Astrocyte of the hippocampus (primary cell): ENCODE data around the gene DGKG.

Experiments
- DNase-seq: peaks from one replicate; pipeline ENCODE4 v3.0.0; 2011; ENCODE audit warnings: low read depth, low spot score

DGKG gene

DNA sequence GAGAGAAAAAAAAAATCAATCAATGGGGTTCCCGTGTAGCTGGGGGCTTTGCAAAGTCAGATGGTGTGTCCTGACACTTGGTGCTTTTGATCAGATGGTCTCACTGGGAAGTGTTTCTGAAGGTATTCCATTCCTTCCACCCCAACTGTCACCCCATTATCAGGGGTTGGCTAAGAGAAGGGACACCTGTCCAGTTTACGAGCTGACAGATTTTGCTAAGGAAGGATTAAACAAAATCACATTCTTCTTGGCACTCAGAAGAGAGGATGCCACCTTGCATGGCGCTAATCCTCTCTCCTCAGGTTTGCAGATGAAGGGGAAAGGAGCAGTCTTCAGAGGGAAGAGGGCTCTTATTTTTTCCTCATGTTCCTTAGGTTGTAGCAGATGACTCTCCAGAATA lies 149.4 kb downstream of the DGKG start:
- no peak for DNase-seq

DNA sequence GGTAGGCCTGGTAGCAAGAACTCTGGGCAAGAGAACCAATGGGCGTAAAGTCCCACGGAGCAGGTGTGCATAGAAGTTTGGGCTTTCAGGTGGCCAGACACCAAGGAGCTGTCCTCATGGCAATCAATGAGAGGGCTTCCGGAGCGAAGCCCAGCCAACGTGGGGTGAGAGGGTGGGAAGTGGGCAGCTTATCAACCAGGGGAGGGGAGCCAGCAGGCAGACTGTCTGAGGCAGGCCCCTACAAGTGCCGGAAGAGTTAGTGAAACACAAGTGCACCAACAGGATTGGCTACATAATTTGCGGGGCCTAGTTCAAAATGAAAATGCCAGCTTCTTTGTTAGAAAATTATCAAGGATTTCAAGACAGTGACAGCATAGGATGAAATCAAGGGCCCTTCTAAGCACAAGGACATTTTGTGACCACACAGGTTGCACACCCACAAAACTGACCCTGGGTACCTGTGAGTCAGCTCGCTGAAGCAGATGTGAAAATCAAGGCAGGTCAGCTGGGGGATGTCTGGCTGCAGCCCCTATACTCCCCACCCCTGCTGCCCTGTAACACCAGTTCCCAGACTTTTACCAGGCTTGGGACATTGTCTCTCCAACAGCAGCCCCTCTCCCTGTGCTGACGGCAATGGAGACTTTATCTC lies 151.1 kb downstream of the DGKG start:
- no peak for DNase-seq

DNA sequence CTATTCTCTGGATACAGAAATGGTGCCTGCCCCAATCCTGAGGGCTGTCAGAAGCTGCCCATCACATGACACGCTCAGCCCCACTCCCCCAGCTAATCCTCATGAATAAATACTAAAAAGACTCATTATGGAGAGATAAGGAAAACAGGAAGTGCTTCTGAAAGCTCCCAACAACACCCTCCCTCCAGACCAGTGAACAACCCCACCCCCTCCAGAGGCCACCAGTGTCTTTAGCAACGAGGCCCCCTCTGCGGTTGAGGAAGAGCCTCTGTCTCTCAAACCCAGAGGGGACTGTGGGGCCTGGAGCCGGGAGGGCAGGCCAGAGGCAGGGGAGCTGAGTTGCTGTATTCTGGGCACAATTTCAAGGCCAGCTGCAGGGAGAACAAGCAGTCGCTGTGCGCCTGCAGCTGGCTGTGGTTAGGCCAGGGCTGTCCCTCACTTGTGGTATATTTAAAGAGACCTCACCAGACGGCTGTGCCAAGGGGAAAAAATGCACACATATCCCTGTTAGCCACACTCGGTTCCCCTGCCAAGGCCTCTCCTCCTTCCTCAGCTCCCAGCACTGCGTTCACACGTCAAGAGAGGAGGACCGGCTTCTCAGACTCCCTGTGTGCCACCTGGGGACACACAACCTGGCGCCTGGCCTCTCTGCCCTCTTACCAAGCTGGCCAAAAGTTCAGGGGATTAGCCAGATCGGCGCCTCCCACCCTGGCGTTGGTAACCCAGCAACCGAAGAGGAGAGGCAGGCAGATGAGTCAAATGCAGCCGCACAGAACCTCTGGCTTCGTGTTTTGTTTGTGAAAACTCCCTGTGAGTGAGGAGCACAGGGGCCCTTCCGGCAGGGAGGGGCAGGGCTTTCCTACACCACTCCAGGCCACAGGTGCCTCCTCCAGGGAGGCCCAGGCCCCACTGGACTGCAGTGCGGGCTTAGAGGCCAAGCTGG lies 152.0 kb downstream of the DGKG start:
- peak; percentile 89 for DNase-seq

DNA sequence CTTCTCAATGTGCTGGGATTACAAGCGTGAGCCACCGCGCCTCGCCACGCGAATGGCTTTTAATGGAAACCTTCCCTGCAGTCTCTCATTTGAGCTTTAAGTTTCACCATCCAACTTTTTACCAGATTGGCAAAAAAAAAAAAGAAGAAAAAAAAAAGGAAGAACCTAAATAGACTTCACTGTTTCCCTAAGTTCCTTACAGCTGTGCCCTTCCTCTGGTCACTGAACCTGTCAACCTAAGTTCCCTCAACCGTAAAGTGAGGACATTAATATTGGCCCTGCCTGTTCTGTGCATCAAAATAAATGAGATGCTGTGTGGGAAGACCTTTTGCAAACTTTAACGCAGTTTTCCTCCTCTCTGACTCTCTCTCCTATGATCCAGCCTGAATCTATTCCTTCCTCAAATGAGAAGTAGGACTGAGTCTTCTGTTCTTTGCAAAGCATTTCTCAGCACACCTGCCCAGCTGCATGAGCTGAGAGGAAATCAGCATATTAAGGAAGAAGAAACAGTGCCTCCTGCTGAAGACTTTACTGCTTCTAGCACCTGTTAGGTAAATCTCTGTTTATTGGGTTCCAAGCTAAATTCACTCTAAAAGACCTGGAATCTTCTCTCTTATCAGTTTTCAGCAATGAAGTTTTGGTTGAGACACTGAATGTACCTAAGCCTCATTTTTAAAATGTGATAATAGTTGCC lies 153.6 kb downstream of the DGKG start:
- DNase-seq, result no peak

- DNase-seq, result no peak
These were observed 154.5 kb downstream of the DGKG start for GRCh38 chr3:186207515-186207914.

GRCh38 chr3:186200726-186201125 lies 161.3 kb downstream of the DGKG start:
- peak; percentile 15 for DNase-seq

DNA sequence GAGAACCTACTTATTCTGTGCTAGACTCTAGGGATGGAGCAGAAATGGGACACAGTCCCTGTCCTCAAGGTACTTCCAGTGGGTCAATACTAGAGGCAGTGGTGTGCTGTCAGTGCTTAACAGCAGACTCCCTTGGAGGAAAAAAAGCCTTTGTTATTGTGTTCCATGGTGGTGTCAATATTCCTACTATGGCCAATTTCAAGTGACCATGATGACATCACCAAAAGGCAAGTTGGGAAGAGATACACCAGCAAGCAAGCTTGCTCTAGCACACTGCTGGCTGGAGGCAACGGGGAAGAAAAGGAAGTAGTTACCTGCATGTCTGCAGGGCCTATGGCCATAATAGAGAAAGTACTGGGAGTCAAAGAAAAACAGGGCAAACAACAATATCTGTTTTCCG lies 163.6 kb downstream of the DGKG start:
- no peak for DNase-seq

GRCh38 chr3:186194451-186194811 lies 167.6 kb downstream of the DGKG start:
- no peak for DNase-seq

- peak; percentile 66 for DNase-seq
These were observed 168.2 kb downstream of the DGKG start for GRCh38 chr3:186193534-186194450.

- DNase-seq, result no peak
These were observed 169.2 kb downstream of the DGKG start for GRCh38 chr3:186192823-186193222.

DNA sequence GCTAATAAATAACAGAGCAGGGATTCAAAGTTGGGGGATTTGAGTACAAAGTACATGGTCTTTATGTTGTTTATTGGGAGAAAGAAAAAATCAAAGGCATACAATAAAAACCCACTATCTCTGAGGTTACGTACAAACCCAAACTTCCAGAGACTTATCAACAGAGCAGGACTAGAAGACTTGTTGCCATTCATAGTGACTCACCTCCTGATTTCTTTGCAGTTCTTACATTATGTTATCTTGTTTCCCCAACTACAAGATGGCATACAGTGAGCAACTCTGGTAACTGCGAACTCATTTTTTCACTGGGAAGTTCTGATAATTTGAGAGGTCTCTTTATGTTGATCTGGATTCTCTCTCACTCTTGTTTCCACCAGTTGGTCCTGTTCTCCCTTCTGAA lies 172.5 kb downstream of the DGKG start:
- DNase-seq, result no peak

- DNase-seq, result no peak
These were observed 174.4 kb downstream of the DGKG start for GRCh38 chr3:186187401-186188275.

GRCh38 chr3:186185194-186185787 lies 176.7 kb downstream of the DGKG start:
- no peak for DNase-seq

DNA sequence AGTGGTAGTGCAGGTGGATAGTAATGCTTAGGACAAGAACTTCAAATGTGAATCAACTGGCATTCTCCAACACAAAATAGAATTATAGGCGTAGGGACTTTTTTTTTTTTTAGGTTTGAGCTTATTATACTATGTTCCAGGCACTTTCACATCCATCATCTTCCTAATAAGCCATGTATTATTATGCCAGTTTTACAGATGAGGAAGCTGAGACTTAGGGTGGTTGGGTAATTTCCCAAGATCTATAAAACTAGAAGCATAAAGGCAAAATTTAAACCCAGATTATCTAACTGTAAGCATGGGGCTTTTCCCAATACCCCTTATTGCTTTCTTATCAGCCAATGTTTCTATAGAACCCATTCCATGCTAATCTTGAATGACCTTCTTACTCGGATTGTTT lies 178.0 kb downstream of the DGKG start:
- DNase-seq, result no peak

- DNase-seq, result peak; percentile 13
These were observed 179.2 kb downstream of the DGKG start for GRCh38 chr3:186182850-186183249.

GRCh38 chr3:186181901-186182300 lies 180.1 kb downstream of the DGKG start:
- DNase-seq, result no peak

GRCh38 chr3:186180891-186181481 lies 181.0 kb downstream of the DGKG start:
- DNase-seq, result peak; percentile 16

- no peak for DNase-seq
These were observed 181.9 kb downstream of the DGKG start for GRCh38 chr3:186180151-186180550.

GRCh38 chr3:186178412-186178811 lies 183.6 kb downstream of the DGKG start:
- no peak for DNase-seq
